Adrenal gland (tissue), 5 donors: ENCODE data around the gene LRRC8B.

Experiments used
- POLR2A ChIP-seq, 2 donors: fragments of 450-650 bp; IDR thresholded peaks; one replicate each; pipeline ENCODE4 v1.6.1; 2017; ENCODE audit warnings: antibody characterized with exemption in 2 of 2, mild to moderate bottlenecking in 2 of 2, moderate library complexity in 1 of 2
- TF ChIP-seq, protein P1 (sequence below), 6 experiments: fragments of 450-650 bp in 4 of 6; fragments of 200-600 bp in 2 of 6; sonication (generic) in 1 of 6; IDR thresholded peaks; 1 replicate in 5 of 6; 2 replicates in 1 of 6; pipeline versions ENCODE4 v1.5.1 to v1.8.0; 2016 to 2021; ENCODE audit warnings: antibody characterized with exemption in 6 of 6, mild to moderate bottlenecking in 2 of 6, moderate library complexity in 1 of 6
- donor health status: DM: no; HTN: no; CAD: no.

DNA sequence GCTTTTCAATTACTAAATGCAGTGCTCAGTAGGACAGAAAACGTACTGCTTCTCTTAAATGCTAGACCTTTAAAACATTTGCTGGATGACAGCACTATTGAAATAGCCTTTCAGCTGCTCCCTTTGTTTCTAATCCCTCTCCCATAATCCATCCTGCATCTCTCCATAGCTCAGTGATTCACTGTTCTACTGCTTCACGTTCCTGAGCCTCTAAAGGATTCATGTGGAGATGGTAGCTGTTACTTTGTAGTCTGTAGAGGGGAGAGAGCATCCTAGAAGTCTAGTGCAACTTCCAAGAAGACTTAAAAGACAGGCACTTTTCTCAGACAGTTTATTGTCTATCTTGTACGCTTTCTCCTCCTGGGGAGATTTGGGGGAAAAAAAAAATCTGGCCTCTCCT is 51.4 kb downstream of the LRRC8B start:
- TF ChIP-seq POLR2A (IDR thresholded peaks at IDR 0.05), result no peak
- TF ChIP-seq, protein P1, sequence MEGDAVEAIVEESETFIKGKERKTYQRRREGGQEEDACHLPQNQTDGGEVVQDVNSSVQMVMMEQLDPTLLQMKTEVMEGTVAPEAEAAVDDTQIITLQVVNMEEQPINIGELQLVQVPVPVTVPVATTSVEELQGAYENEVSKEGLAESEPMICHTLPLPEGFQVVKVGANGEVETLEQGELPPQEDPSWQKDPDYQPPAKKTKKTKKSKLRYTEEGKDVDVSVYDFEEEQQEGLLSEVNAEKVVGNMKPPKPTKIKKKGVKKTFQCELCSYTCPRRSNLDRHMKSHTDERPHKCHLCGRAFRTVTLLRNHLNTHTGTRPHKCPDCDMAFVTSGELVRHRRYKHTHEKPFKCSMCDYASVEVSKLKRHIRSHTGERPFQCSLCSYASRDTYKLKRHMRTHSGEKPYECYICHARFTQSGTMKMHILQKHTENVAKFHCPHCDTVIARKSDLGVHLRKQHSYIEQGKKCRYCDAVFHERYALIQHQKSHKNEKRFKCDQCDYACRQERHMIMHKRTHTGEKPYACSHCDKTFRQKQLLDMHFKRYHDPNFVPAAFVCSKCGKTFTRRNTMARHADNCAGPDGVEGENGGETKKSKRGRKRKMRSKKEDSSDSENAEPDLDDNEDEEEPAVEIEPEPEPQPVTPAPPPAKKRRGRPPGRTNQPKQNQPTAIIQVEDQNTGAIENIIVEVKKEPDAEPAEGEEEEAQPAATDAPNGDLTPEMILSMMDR (IDR thresholded peaks at IDR 0.05), result no peak
